H1 (cell line): ENCODE measurements around the gene SPSB3. TPM values are rescaled to one million over a fixed set of nuclear protein-coding genes. Genes with fewer than 3 reads are reported as not detected.

Experiments used
- CTCF ChIA-PET: fragments of 300-600 bp; sonication (Branson Sonifier 250); formaldehyde crosslinking; loops from one replicate; lab custom pipeline; 2021; ENCODE audit not compliant: partially characterized antibody; lab: Charles Lee
- POLR2A ChIA-PET: fragments of 300-600 bp; sonication (Branson Sonifier 250); formaldehyde crosslinking; loops from one replicate; lab custom pipeline; 2021; ENCODE audit warnings: inconsistent platforms; ENCODE audit not compliant: partially characterized antibody; lab: Charles Lee
- DNase-seq, 2 experiments: peaks; one replicate each; pipeline versions ENCODE4 v3.0.0 to v3.0.0-alpha.2; 2010 to 2022; ENCODE audit warnings: low spot score in 2 of 2, low read depth in 1 of 2, mixed read lengths in 1 of 2
- FAIRE-seq: peaks from 2 replicates; lab custom pipeline; 2011; peaks lifted over from hg19 to GRCh38; lab: Jason Lieb, UNC
- H2AFZ ChIP-seq: 2 replicates; pipeline ENCODE4 v1.8.1; 2012; ENCODE audit warnings: low read length, inconsistent platforms
- H2AK5ac ChIP-seq: 2 replicates; pipeline ENCODE4 v1.6.1; 2013; ENCODE audit warnings: low read depth, low read length
- H2BK120ac ChIP-seq: replicated peaks from 2 replicates; pipeline ENCODE3; 2013; ENCODE audit warnings: low read depth, low read length, inconsistent platforms
- H2BK12ac ChIP-seq: 2 replicates; pipeline ENCODE4 v1.6.1; 2013; ENCODE audit warnings: low read depth, low read length
- H2BK15ac ChIP-seq: 2 replicates; pipeline ENCODE4 v1.6.1; 2013; ENCODE audit warnings: low read length
- H2BK20ac ChIP-seq: 2 replicates; pipeline ENCODE4 v1.6.1; 2013; ENCODE audit warnings: low read length
- H2BK5ac ChIP-seq: 2 replicates; pipeline ENCODE4 v1.6.1; 2013; ENCODE audit warnings: low read depth, low read length
- H3K14ac ChIP-seq: 2 replicates; pipeline ENCODE4 v1.6.1; 2013; ENCODE audit warnings: inconsistent platforms; ENCODE audit not compliant: insufficient read length
- H3K18ac ChIP-seq: 2 replicates; pipeline ENCODE4 v1.6.1; 2013; ENCODE audit warnings: low read length; ENCODE audit errors: extremely low read depth
- H3K23ac ChIP-seq: 2 replicates; pipeline ENCODE4 v1.6.1; 2013; ENCODE audit warnings: inconsistent platforms; ENCODE audit not compliant: insufficient read length
- H3K23me2 ChIP-seq: 2 replicates; pipeline ENCODE4 v1.6.1; 2013; ENCODE audit warnings: low read depth, low read length
- H3K27ac ChIP-seq: 2 replicates; pipeline ENCODE4 v1.6.1; 2011; ENCODE audit warnings: low read depth, low read length, inconsistent platforms
- H3K27me3 ChIP-seq, 4 experiments: replicated peaks in 1 of 4; 1 replicate in 1 of 4; 2 replicates in 3 of 4; pipeline versions ENCODE4 v1.6.1 to v1.8.1; 2011 to 2013; ENCODE audit warnings: low read length in 3 of 4, mild to moderate bottlenecking in 3 of 4, inconsistent platforms in 2 of 4, mixed read lengths in 2 of 4, moderate library complexity in 1 of 4; ENCODE audit not compliant: control insufficient read depth in 3 of 4, insufficient read depth in 3 of 4; ENCODE audit errors: extremely low read depth in 1 of 4
- H3K36me3 ChIP-seq, 4 experiments: 2 replicates each; pipeline versions ENCODE4 v1.6.1 to v1.8.1; 2011 to 2013; ENCODE audit warnings: mild to moderate bottlenecking in 4 of 4, low read length in 3 of 4, moderate library complexity in 2 of 4, control low read depth in 1 of 4, inconsistent platforms in 1 of 4; ENCODE audit not compliant: insufficient read depth in 4 of 4, control insufficient read depth in 2 of 4
- H3K4ac ChIP-seq: replicated peaks from 2 replicates; pipeline ENCODE3; 2013; ENCODE audit warnings: low read length, low read depth, mixed read lengths, inconsistent platforms; ENCODE audit not compliant: insufficient read length
- H3K4me1 ChIP-seq, 4 experiments: replicated peaks in 1 of 4; 1 replicate in 1 of 4; 2 replicates in 3 of 4; pipeline versions ENCODE4 v1.6.1 to v1.8.1; 2011 to 2013; ENCODE audit warnings: low read length in 3 of 4, inconsistent platforms in 2 of 4, mixed read lengths in 1 of 4; ENCODE audit not compliant: insufficient read depth in 4 of 4, control insufficient read depth in 3 of 4
- H3K4me2 ChIP-seq, 2 experiments: 2 replicates each; pipeline versions ENCODE4 v1.6.1 to v1.8.1; 2011 to 2013; ENCODE audit warnings: low read depth in 2 of 2, low read length in 2 of 2, control low read depth in 1 of 2, inconsistent platforms in 1 of 2, mild to moderate bottlenecking in 1 of 2; ENCODE audit not compliant: insufficient read depth in 1 of 2
- H3K4me3 ChIP-seq, 4 experiments: fragments of 200-600, 300-600 bp in 1 of 4; sonication (generic), shearing (Covaris generic), sonication (Bioruptor Twin) in 1 of 4; 2 replicates each; pipeline versions ENCODE4 v1.5.1 to v1.8.1; 2011 to 2016; ENCODE audit warnings: low read length in 4 of 4, low read depth in 3 of 4, control low read depth in 2 of 4, inconsistent platforms in 2 of 4, mild to moderate bottlenecking in 2 of 4, mixed read lengths in 1 of 4, moderate library complexity in 1 of 4; ENCODE audit not compliant: insufficient read depth in 2 of 4; ENCODE audit errors: extremely low read depth in 1 of 4
- H3K56ac ChIP-seq: replicated peaks from 2 replicates; pipeline ENCODE3; 2013; ENCODE audit warnings: low read depth, mild to moderate bottlenecking, mixed read lengths, low read length, inconsistent platforms; ENCODE audit not compliant: insufficient read length
- H3K79me1 ChIP-seq: 2 replicates; pipeline ENCODE4 v1.6.1; 2013; ENCODE audit warnings: low read depth, low read length, control low read depth
- H3K79me2 ChIP-seq, 2 experiments: 2 replicates each; pipeline versions ENCODE4 v1.6.1 to v1.8.1; 2012 to 2013; ENCODE audit warnings: low read length in 2 of 2, mild to moderate bottlenecking in 2 of 2, inconsistent platforms in 1 of 2; ENCODE audit not compliant: insufficient read depth in 2 of 2, control insufficient read depth in 1 of 2
- H3K9ac ChIP-seq, 4 experiments: replicated peaks in 1 of 4; 1 replicate in 1 of 4; 2 replicates in 3 of 4; pipeline versions ENCODE4 v1.6.1 to v1.8.1; 2011 to 2013; ENCODE audit warnings: low read depth in 3 of 4, low read length in 3 of 4, control low read depth in 2 of 4, mild to moderate bottlenecking in 2 of 4, moderate library complexity in 2 of 4, inconsistent platforms in 1 of 4; ENCODE audit errors: extremely low read depth in 1 of 4
- H3K9me3 ChIP-seq, 2 experiments: 2 replicates each; pipeline versions ENCODE4 v1.6.1 to v1.8.1; 2012 to 2013; ENCODE audit warnings: mild to moderate bottlenecking in 2 of 2, moderate library complexity in 2 of 2, control low read depth in 1 of 2, inconsistent platforms in 1 of 2, low read depth in 1 of 2, low read length in 1 of 2, mixed read lengths in 1 of 2; ENCODE audit not compliant: insufficient read depth in 2 of 2
- H4K20me1 ChIP-seq, 2 experiments: replicated peaks in 1 of 2; 2 replicates each; pipeline versions ENCODE3 to v1.8.1; 2011 to 2013; ENCODE audit warnings: inconsistent platforms in 2 of 2, low read length in 2 of 2, mild to moderate bottlenecking in 1 of 2; ENCODE audit not compliant: insufficient read depth in 2 of 2, control insufficient read depth in 1 of 2
- H4K5ac ChIP-seq: 2 replicates; pipeline ENCODE4 v1.6.1; 2013; ENCODE audit warnings: low read length, low read depth, mixed read lengths, inconsistent platforms; ENCODE audit not compliant: insufficient read length
- H4K8ac ChIP-seq: 2 replicates; pipeline ENCODE4 v1.8.0; 2013; ENCODE audit warnings: mild to moderate bottlenecking, moderate library complexity, low read length, inconsistent platforms; ENCODE audit not compliant: insufficient read depth; ENCODE audit errors: extremely low read depth
- H4K91ac ChIP-seq: replicated peaks from 2 replicates; pipeline ENCODE3; 2013; ENCODE audit warnings: low read length, mixed read lengths, inconsistent platforms; ENCODE audit not compliant: insufficient read length
- RBBP5 ChIP-seq: IDR thresholded peaks from 2 replicates; pipeline ENCODE4 v1.7.1; 2012; ENCODE audit warnings: low read depth, mild to moderate bottlenecking, inconsistent platforms, low read length, moderate library complexity, borderline replicate concordance
- WGBS, 2 experiments: shearing (Covaris generic) in 1 of 2; methylation state at CpG; one replicate each; pipeline versions ENCODE4 v1.1.6 to v1.1.7; 2013 to 2015; ENCODE audit warnings: low lambda C conversion rate in 2 of 2, mixed read lengths in 2 of 2, inconsistent platforms in 1 of 2, low coverage in 1 of 2, missing lambda C conversion rate in 1 of 2; ENCODE audit not compliant: insufficient replicate concordance in 2 of 2, insufficient coverage in 1 of 2, insufficient read length in 1 of 2; ENCODE audit errors: extremely low coverage in 1 of 2, missing lambda C conversion rate in 1 of 2; 5-methylcytosine and 5-hydroxymethylcytosine counted together
- polyA plus RNA-seq, 7 experiments: library from polyadenylated mRNA; depleted of rRNA in 3 of 7; stranded (reverse) in 5 of 7; unstranded in 2 of 7; fragments of >200 nt in 5 of 7; fragments of 200-250 nt in 2 of 7; gene quantifications; 1 replicate in 5 of 7; 2 replicates in 1 of 7; 4 replicates in 1 of 7; pipeline versions ENCODE4 v1.2.1 to v1.2.3, GENCODE V29; 2011 to 2013; ENCODE audit warnings: missing spikeins in 2 of 7, mixed read lengths in 2 of 7
- total RNA-seq: library from RNA; stranded (reverse); fragmentation: NEBNext Ultra II Directional; extraction: Animal tissue kit (Norgen Biotek cat#: 25700); gene quantifications from 2 replicates; pipeline ENCODE4 v1.2.1, GENCODE V29; 2021
- TF ChIP-seq, protein P1 (sequence below): IDR thresholded peaks from 2 replicates; pipeline ENCODE4 v1.6.1; 2012; ENCODE audit warnings: low read length, inconsistent platforms

Gene SPSB3
- total and polyA plus RNA-seq, 2 of the 8 experiments (the other 6 are each of a cell fraction or from before 2014, with no cell fraction given) = 22.5 to 37.8 TPM

GRCh38 chr16:1780677-1781072 lies 1.7 kb downstream of the SPSB3 start:
- no peak overlapping the region for H2BK12ac ChIP-seq
- H3K9me3 ChIP-seq = no peaks in the 10 kb centered on the region
- H3K27me3 ChIP-seq = no peaks in the 10 kb centered on the region
- H3K4me1 ChIP-seq = peaks cover 0 to 7% (median 4%) of the 10 kb centered on the region in 4 experiments; a peak in 5 of 7 replicates
- H3K79me2 ChIP-seq = peaks cover 0 to 23% of the 10 kb centered on the region in 2 experiments; a peak in 2 of 4 replicates
- H3K79me1 ChIP-seq = peaks cover 13% of the 10 kb centered on the region
- H2BK5ac ChIP-seq = 0 out of 2 replicates have a peak overlapping the region, but pooled peaks have one; percentile 8
- H2BK15ac ChIP-seq = no peak overlapping the region
- no peak overlapping the region; a peak in 1 of 7 replicates for H3K9ac ChIP-seq
- no peak overlapping the region for H4K5ac ChIP-seq
- H2BK20ac ChIP-seq = no peak overlapping the region
- ChIA-PET CTCF (interaction anchor here (0.7 to 0.8 kb wide), 2 partner anchors 8 to 106 kb away, joined by 3 to 4 read pairs; partner anchors contain the start of genes EME2 and MRPS34), POLR2A (interaction anchor here (0.5 to 12.0 kb wide), 5 partner anchors 8 to 184 kb away, joined by 4 to 246 read pairs (median 15); partner anchors contain the start of genes EME2, IGFALS, JPT2 and MRPS34)
- H2AFZ ChIP-seq = no peak overlapping the region
- no peak overlapping the region for H4K91ac ChIP-seq
- no peak overlapping the region for H2BK120ac ChIP-seq
- no peak overlapping the region for H4K8ac ChIP-seq
- H3K23me2 ChIP-seq = peaks cover 3% of the 10 kb centered on the region; the same call in 1 of the 2 replicates
- peak overlapping the region in 1 of 2 experiments; percentile 81; a peak in 1 of 4 replicates for H3K4me2 ChIP-seq
- H4K20me1 ChIP-seq = peaks cover 8 to 33% of the 10 kb centered on the region in 2 experiments
- H3K36me3 ChIP-seq = peaks cover 0 to 16% (median 7%) of the 10 kb centered on the region in 4 experiments; a peak in 6 of 8 replicates
- TF ChIP-seq RBBP5 = no peak
- TF ChIP-seq, protein P1, sequence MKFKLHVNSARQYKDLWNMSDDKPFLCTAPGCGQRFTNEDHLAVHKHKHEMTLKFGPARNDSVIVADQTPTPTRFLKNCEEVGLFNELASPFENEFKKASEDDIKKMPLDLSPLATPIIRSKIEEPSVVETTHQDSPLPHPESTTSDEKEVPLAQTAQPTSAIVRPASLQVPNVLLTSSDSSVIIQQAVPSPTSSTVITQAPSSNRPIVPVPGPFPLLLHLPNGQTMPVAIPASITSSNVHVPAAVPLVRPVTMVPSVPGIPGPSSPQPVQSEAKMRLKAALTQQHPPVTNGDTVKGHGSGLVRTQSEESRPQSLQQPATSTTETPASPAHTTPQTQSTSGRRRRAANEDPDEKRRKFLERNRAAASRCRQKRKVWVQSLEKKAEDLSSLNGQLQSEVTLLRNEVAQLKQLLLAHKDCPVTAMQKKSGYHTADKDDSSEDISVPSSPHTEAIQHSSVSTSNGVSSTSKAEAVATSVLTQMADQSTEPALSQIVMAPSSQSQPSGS = no peak
- H3K14ac ChIP-seq = no peak overlapping the region
- 0 out of 8 replicates have a peak overlapping the region, but pooled peaks of 1 of the 4 experiments have one; percentile 98 for H3K4me3 ChIP-seq
- no peak overlapping the region for H3K23ac ChIP-seq
- DNase-seq (no peak), FAIRE-seq (no peak)
- no peak overlapping the region for H3K18ac ChIP-seq
- H3K56ac ChIP-seq = no peak overlapping the region
- H2AK5ac ChIP-seq = 0 out of 2 replicates have a peak overlapping the region, but pooled peaks have one; percentile 48
- 94% methylated on average over 6 of the region's 6 CpGs; no CpG with 5 or more reads in 1 of the 2 experiments for WGBS, 2 experiments
- H3K27ac ChIP-seq = no peak overlapping the region
- no peak overlapping the region for H3K4ac ChIP-seq
